IgD-negative memory B cell (primary cell): ENCODE results near the gene CAPN9. TPM values are rescaled to one million over a fixed set of nuclear protein-coding genes. Genes with fewer than 3 reads are reported as not detected.
A peak's percentile ranks its signal among the peaks of the same experiment; 100 is the strongest.
"Not testable (repeated sequence)": the region's sequence is repeated elsewhere in the genome, so short reads cannot be mapped to it uniquely, and the experiment has no call there.

Source experiments
- H3K27ac Mint-ChIP-seq, 3 donors: one replicate each; pipeline ENCODE4 v1.8.0; 2020 to 2022; ENCODE audit warnings: mild to moderate bottlenecking in 3 of 3, mixed read lengths in 3 of 3, moderate library complexity in 1 of 3
- H3K27me3 Mint-ChIP-seq: one replicate; pipeline ENCODE4 v1.8.0; 2021; ENCODE audit warnings: mixed read lengths
- H3K36me3 Mint-ChIP-seq: one replicate; pipeline ENCODE4 v1.8.0; 2020; ENCODE audit warnings: mild to moderate bottlenecking, mixed read lengths
- H3K4me1 Mint-ChIP-seq, 3 donors: one replicate each; pipeline ENCODE4 v1.8.0; 2020 to 2022; ENCODE audit warnings: mixed read lengths in 3 of 3, mild to moderate bottlenecking in 1 of 3
- H3K4me3 Mint-ChIP-seq, 4 donors: one replicate each; pipeline ENCODE4 v1.8.0; 2020 to 2022; ENCODE audit warnings: mild to moderate bottlenecking in 4 of 4, mixed read lengths in 4 of 4, moderate library complexity in 3 of 4
- H3K9me3 Mint-ChIP-seq, 3 donors: one replicate each; pipeline ENCODE4 v1.8.0; 2020 to 2021; ENCODE audit warnings: mixed read lengths in 3 of 3, mild to moderate bottlenecking in 1 of 3
- polyA plus RNA-seq: library from polyadenylated mRNA; unstranded; fragments of 300-500 nt; fragmentation: Illumina TruSeq; gene quantifications from one replicate; pipeline ENCODE4 v1.2.3, GENCODE V29; 2021

CAPN9 gene
- polyA plus RNA-seq, 1 donor from 2014 or later: not detected

GRCh38 chr1:230717251-230717650 lies 29.9 kb upstream of the CAPN9 start:
- Mint-ChIP-seq H3K27ac (no peak overlapping the region), H3K9me3 (peaks cover 5 to 13% (median 11%) of the 10 kb centered on the region in 3 donors), H3K4me1 (no peaks in the 10 kb centered on the region), H3K4me3 (no peak overlapping the region), H3K27me3 (peaks cover 10% of the 10 kb centered on the region), H3K36me3 (no peaks in the 10 kb centered on the region)

DNA sequence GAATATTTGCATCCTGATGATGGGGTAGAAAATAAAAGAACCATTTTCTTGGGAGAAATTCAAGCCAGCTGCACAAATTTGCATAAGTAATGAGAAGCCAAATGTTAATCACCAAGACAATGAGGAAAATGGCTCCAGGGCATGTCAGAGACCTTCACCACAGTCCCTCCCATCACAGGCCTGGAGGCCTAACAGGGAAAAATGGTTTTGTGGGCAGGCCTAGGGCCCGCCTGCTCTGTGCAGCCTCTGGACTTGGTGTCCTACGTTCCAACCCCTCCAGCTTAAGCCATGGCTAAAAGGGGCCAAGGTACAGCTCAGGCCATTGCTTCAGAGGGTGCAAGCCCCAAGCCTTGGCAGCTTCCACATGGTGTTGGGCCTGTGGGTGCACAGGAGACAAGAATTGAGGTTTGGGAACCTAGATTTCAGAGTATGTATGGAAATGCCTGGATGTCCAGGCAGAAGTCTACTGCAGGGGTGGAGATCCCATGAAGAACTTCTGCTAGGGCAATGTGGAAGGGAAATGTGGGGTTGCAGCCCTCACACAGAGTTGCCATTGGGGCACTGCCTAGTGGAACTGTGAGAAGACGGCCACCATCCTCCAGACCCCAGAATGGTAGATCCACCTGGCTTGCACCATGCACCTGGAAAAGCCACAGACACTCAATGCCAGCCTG lies 25.2 kb upstream of the CAPN9 start:
- H3K9me3 Mint-ChIP-seq: peaks cover 3 to 13% (median 7%) of the 10 kb centered on the region in 3 donors
- H3K4me3 Mint-ChIP-seq, H3K36me3 Mint-ChIP-seq, H3K27ac Mint-ChIP-seq, H3K27me3 Mint-ChIP-seq, H3K4me1 Mint-ChIP-seq: not testable (repeated sequence)

GRCh38 chr1:230725256-230726012 lies 21.8 kb upstream of the CAPN9 start:
- Mint-ChIP-seq H3K4me1 (no peaks in the 10 kb centered on the region), H3K27ac (no peak overlapping the region), H3K4me3 (no peak overlapping the region), H3K36me3 (no peaks in the 10 kb centered on the region), H3K27me3 (peaks cover 13% of the 10 kb centered on the region), H3K9me3 (peaks cover 1 to 13% (median 5%) of the 10 kb centered on the region in 3 donors)

- Mint-ChIP-seq H3K27me3 (peaks cover 13% of the 10 kb centered on the region), H3K4me3 (no peak overlapping the region), H3K36me3 (no peaks in the 10 kb centered on the region), H3K4me1 (no peaks in the 10 kb centered on the region), H3K27ac (peak overlapping the region in 1 of 3 donors; percentile 31), H3K9me3 (peaks cover 0 to 1% (median 0%) of the 10 kb centered on the region in 3 donors)
Observed at GRCh38 chr1:230728710-230729392, 18.3 kb upstream of the CAPN9 start.

DNA sequence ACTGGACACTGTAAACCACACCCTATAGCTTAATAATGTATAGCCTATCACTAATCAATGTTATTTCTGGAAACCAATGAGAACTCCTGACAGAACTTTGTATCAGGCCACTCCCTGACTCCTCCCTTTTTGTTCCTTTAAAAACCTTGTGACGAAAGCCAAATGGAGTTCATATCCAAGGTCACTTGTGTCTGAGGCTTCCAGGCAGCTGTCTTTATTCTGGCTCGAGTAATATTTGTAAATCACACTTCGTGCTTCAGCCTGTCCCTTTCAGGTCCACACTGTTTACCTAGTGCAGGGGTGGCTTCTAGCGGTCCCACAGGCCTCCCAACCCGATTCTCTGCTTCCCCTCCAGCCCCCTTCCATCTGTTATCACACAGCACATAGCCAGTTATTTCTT lies 16.2 kb upstream of the CAPN9 start:
- Mint-ChIP-seq H3K36me3 (no peaks in the 10 kb centered on the region), H3K27me3 (peaks cover 10% of the 10 kb centered on the region)

DNA sequence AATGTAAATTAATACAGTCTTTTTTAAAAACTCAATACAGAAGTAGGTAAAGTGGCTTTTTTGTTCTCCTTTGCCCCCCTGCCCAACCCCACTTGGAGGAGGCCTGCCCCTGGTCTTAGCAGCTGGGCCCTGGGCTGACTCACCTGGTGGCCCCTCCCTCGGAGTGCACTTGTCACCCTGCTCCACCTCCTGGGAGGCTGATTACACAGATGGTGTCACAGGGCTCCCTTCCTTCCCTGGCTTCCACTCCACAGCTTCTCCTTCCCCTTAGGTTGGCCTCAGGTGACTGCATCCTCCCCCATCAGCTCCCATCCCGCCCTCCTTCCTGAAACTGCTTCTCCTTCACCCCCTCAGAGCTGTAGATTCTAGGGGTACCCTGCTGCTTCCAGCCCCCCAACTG lies 11.7 kb upstream of the CAPN9 start:
- no peak overlapping the region for H3K4me3 Mint-ChIP-seq
- H3K27ac Mint-ChIP-seq: no peak overlapping the region
- H3K36me3 Mint-ChIP-seq: peaks cover 6% of the 10 kb centered on the region
- H3K9me3 Mint-ChIP-seq: peaks cover 0 to 3% (median 0%) of the 10 kb centered on the region in 3 donors
- no peaks in the 10 kb centered on the region for H3K4me1 Mint-ChIP-seq
- H3K27me3 Mint-ChIP-seq: peaks cover 11% of the 10 kb centered on the region

More for the DNA sequence above, 16.2 kb upstream of the CAPN9 start:
- H3K4me3 Mint-ChIP-seq: no peak overlapping the region
- H3K4me1 Mint-ChIP-seq: no peaks in the 10 kb centered on the region
- peaks cover 0 to 1% (median 0%) of the 10 kb centered on the region in 3 donors for H3K9me3 Mint-ChIP-seq
- no peak overlapping the region for H3K27ac Mint-ChIP-seq

DNA sequence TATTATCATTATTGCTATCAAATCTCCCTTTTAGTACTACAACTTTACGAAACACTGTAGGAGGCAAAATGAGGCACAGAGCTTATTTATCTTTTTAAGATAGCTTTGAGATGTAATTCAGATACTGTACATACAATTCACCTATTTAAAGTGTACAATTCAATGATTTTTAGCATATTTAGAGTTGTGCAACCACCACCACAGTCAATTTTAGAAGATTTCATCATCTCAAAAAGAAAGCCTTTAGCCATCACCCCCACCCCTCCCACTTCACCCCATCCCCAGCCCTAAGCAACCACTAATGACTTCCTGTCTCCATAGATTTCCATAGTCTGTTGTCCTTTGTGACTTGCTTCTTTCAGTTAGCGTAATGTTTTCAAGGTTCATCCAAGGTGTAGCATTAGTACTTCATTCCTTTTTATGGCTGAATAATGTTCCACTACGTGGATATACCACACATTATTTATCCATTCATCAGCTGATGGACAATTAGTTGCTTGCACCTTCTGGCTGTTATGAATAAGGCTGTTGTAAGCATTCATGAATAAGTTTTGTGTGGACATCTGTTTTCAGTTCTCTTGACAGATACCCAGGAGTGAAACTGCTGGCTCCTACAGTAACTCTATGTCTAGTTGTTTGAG lies 9.4 kb upstream of the CAPN9 start:
- H3K27ac Mint-ChIP-seq: no peak overlapping the region
- no peak overlapping the region for H3K4me3 Mint-ChIP-seq
- H3K27me3 Mint-ChIP-seq: peaks cover 11% of the 10 kb centered on the region
- H3K9me3 Mint-ChIP-seq: peaks cover 0 to 3% (median 0%) of the 10 kb centered on the region in 3 donors
- H3K36me3 Mint-ChIP-seq: peaks cover 6% of the 10 kb centered on the region
- peaks cover 0 to 2% (median 0%) of the 10 kb centered on the region in 3 donors for H3K4me1 Mint-ChIP-seq

DNA sequence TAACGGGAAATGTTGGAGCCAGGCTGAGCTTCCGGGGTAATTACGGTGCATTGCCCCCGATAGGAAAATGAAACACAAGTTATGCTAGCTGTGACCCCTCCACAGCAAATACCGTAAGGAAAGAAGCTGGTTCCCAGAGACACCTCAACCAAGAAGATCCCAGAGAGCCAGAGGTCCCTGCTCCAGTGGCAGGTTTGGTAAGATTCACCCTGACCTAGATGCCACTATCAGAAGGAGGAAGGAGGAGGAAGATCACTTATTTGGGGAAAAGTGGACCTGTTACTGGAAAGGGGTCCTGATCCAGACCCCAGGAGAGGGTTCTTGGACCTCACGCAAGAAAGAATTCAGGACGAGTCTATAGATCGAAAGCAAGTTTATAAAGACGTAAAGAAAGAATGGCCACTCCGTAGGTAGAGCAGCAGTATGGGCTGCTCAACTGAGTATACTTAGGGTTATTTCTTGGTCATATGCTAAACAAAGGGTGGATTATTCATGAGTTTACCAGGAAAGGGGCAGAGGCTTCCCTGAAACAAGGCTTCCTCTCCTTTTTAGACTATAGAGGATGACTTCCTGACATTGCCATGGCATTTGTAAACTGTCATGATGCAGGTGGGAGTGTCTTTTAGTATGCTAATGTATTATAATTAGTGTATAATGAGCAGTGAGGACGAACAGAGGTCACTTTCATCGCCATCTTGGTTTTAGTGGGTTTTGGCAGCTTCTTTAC lies 7.5 kb upstream of the CAPN9 start:
- Mint-ChIP-seq H3K36me3 (peaks cover 6% of the 10 kb centered on the region), H3K27me3 (peaks cover 11% of the 10 kb centered on the region), H3K9me3 (peaks cover 0 to 3% (median 0%) of the 10 kb centered on the region in 3 donors), H3K4me1 (peaks cover 0 to 2% (median 0%) of the 10 kb centered on the region in 3 donors), H3K4me3 (no peak overlapping the region), H3K27ac (no peak overlapping the region)

DNA sequence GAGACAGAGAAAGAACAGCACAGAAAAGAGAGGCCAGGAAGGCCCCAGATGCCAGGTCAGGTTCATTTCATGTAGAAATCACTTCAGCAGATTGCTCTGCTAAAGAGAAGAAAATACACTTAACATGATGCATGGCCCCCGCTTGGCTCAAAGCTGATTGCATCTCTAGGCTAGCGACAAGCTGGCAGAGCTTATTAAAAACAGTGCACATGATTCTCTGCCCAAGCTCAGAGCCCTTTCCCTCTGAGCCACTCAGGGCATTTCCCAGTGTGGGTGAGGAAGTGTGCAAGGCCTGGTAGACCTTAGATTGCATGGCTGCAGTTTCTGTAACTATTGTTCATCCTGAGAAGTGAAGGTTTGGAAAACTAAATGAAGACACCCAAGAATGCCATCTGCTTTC lies 3.3 kb upstream of the CAPN9 start:
- Mint-ChIP-seq H3K27me3 (peaks cover 1% of the 10 kb centered on the region), H3K9me3 (no peaks in the 10 kb centered on the region), H3K4me1 (peaks cover 4 to 5% (median 5%) of the 10 kb centered on the region in 3 donors), H3K36me3 (peaks cover 3% of the 10 kb centered on the region), H3K4me3 (no peak overlapping the region), H3K27ac (no peak overlapping the region)

DNA sequence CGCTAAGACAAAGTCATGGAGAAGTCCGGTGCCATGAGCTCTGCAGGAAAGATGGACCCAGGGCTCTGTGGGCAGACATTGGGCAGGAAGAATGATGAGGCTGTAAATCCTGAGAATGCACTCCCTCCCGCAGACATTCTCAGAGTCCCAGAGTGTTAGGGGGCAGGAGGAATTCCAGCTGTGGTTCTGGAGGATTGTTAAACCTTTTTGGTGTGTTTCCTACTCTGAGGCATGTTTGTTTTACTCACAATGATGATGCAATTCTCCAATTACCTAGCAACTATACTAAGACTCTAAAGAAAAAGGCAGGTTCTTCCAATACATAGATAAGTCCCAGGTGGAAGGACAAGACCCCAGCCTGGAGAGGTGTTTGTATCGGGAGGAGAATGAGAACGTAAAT lies 2.8 kb upstream of the CAPN9 start:
- Mint-ChIP-seq H3K27me3 (no peaks in the 10 kb centered on the region), H3K9me3 (no peaks in the 10 kb centered on the region), H3K36me3 (peaks cover 3% of the 10 kb centered on the region), H3K4me1 (peaks cover 6 to 9% (median 8%) of the 10 kb centered on the region in 3 donors), H3K4me3 (no peak overlapping the region), H3K27ac (no peak overlapping the region)

DNA sequence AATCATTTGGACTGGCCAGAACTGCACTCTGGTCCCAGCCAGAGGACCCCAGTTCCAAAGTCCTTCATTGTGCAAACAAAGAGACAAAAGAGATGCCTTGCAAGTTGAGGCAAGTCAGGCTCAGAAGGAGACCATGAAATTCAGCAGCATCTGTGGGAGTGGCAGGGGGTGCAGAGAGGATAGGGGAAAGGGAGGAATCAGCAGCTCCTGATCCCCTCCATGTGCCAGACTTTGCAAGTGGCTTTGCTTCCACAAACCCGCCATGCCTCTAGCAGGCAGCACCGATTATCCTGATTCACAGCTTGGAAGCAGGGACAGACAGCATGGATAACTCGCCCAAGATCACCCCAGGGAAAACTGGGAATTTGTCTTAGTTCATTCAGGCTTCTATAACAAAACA lies 2.1 kb upstream of the CAPN9 start:
- H3K9me3 Mint-ChIP-seq: no peaks in the 10 kb centered on the region
- H3K27me3 Mint-ChIP-seq: peaks cover 2% of the 10 kb centered on the region
- no peak overlapping the region for H3K4me3 Mint-ChIP-seq
- H3K36me3 Mint-ChIP-seq: peaks cover 3% of the 10 kb centered on the region
- H3K4me1 Mint-ChIP-seq: peaks cover 8 to 12% (median 9%) of the 10 kb centered on the region in 3 donors
- no peak overlapping the region for H3K27ac Mint-ChIP-seq

DNA sequence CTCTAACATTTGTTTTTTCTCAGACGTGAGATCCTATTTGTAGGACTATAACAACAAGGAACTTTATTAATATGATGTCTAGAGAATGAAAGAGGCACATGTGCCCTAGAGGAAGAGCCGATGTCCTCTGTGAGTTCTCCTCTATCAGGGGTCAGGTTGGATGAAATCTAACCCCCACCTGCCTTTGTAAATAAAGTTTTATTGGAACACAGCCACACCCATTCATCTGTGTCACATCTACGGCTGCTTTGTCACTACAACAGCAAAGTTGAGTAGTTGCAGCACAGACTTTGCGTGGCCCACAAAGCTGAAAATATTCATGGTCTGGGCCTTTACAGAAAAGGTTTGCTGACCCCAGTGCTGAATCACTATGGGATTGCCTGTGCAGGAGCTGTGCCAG lies 571 bp upstream of the CAPN9 start:
- H3K36me3 Mint-ChIP-seq: no peaks in the 10 kb centered on the region
- H3K4me1 Mint-ChIP-seq: peaks cover 8 to 18% (median 12%) of the 10 kb centered on the region in 3 donors
- peaks cover 3% of the 10 kb centered on the region for H3K27me3 Mint-ChIP-seq
- no peak overlapping the region for H3K4me3 Mint-ChIP-seq
- no peaks in the 10 kb centered on the region for H3K9me3 Mint-ChIP-seq
- no peak overlapping the region for H3K27ac Mint-ChIP-seq

- Mint-ChIP-seq H3K27me3 (peaks cover 3% of the 10 kb centered on the region), H3K27ac (no peak overlapping the region), H3K4me1 (peaks cover 8 to 21% (median 13%) of the 10 kb centered on the region in 3 donors), H3K36me3 (no peaks in the 10 kb centered on the region), H3K9me3 (no peaks in the 10 kb centered on the region), H3K4me3 (peak overlapping the region in 2 of 4 donors; percentile 78 to 84)
Observed at GRCh38 chr1:230747890-230748800, 957 bp downstream of the CAPN9 start.
